GM08714 (cell line): ENCODE data around the gene G0S2.

Source experiments
- H3K4me3 ChIP-seq: fragments of 200-500 bp; sonication (Bioruptor generic); 2 replicates; pipeline ENCODE4 v1.5.1; 2014; ENCODE audit warnings: mild to moderate bottlenecking, low read length, inconsistent platforms
- ZNF274 ChIP-seq: IDR thresholded peaks from 2 replicates; pipeline ENCODE4 v1.6.1; 2012; ENCODE audit warnings: mild to moderate bottlenecking, low read depth, low read length

The G0S2 gene

GRCh38 chr1:209707308-209707707, 32.1 kb downstream of the G0S2 start:
- no peak overlapping the region for H3K4me3 ChIP-seq
- TF ChIP-seq ZNF274, result no peak

DNA sequence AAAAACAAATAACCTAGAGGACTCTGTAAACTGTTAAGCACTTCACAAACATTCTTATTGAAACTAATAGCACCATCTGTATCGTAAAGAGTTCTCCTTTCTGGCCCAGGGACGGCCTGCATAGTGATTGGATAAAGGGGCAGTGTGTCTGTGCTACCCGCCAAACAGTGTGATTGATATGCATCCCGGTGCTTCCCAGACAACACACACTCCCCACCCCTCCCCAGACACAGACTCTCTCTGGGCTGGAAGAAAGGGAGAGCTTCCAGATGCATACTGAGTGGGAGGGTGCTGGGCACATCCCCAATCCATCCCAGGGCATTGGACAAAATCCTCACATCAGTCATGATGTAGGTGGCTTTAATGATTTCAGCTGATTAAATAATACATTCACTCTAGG, 33.1 kb downstream of the G0S2 start:
- no peak overlapping the region for H3K4me3 ChIP-seq
- no peak for TF ChIP-seq ZNF274

DNA sequence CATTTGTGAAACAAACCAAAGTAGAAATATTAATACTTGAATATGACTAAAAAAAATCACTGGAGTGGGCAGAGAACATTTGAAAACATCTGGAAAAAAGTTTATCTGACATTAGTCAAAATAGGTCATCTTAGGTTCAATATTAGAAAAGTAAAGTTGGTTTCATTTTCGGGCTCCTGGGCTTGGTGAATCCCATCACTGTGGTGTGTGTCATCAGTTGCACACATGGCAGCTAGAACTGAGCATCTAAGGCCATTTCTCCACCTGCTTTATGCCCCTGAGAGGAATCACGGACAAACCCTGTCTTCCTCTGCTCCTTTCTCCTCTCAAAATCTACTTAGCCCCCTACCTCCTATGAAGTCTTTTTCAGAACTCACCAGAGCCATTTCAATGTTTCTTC, 34.9 kb downstream of the G0S2 start:
- H3K4me3 ChIP-seq, result no peak overlapping the region
- no peak for TF ChIP-seq ZNF274

DNA sequence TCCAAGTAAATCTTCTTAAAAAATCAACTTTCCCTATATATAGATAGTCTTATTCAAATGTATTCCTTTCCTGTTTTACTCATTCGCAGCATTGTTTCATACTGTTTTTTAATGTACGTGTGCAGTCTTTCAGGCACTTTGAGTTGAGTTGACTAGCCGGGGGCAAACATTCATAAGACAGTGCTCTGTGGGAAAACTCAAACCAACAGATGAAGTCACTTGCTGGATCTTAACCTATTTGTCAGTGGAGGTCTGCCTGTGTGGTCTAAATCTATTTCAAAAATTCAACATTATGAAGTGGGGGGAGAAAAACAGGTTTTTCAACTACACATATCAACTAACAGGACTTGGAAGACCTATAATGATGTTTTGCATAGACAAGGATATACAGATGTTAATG, 35.6 kb downstream of the G0S2 start:
- TF ChIP-seq ZNF274, result no peak
- no peak overlapping the region for H3K4me3 ChIP-seq

DNA sequence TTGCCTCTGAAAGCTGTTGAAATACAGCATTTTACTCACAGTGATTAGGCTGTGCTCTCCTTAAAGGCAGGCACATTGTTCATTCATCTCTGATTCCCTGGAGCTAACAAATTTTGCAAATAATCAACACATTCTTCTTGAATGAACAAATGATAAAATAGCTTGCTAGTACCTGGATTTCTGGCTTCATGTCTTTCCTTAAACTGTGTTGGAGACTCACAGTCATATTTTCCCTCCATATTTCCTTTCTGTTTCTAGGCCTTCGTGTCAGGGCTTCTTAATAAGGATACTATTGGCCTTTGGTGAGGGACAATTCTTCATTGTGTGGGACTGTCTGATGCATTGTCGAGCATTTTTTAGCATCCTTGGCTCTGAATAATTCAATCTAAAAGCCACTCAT, 39.1 kb downstream of the G0S2 start:
- no peak for TF ChIP-seq ZNF274

DNA sequence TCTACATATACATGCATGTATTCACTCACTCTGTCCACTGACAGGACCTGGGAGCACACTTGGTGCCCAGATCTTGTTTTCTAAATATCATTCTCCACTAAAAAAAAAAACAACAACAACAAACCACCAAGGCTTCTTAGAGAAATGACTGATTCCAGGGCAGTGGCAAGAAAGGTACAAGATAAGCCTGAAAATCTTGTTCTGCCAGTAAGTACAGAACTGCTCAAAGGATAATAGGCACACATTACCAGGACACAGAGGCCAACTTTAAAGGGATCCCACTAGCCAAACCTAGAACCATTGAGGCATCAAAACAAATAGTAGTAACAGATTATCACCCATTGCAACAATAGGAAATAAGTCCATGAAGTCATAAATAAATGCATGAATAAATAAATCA, 40.1 kb downstream of the G0S2 start:
- no peak for TF ChIP-seq ZNF274

More for the DNA sequence above, 39.1 kb downstream of the G0S2 start:
- no peak overlapping the region for H3K4me3 ChIP-seq

GRCh38 chr1:209717818-209718217, 42.6 kb downstream of the G0S2 start:
- TF ChIP-seq ZNF274, result no peak
- no peak overlapping the region for H3K4me3 ChIP-seq

More for the DNA sequence above, 40.1 kb downstream of the G0S2 start:
- no peak overlapping the region for H3K4me3 ChIP-seq

GRCh38 chr1:209720326-209720725, 45.1 kb downstream of the G0S2 start:
- H3K4me3 ChIP-seq, result no peak overlapping the region
- TF ChIP-seq ZNF274, result no peak

DNA sequence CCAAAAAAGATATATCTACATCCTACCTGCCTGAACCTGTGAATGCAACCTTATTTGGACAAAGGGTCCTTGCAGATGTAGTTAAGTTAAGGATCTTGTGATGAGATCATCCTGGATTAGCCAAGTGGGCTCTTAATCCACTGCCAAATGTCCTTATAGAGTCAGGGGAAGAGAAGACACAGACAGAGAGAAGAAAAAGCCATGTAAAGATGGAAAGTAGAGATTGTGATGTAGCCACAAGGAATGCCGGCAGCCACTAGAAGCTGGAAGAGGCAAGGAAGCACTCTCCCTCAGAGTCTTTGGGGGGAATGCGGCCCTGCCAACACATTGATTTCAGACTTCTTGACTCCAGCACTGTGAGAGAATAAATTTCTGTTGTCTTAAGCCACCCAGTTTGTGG, 45.6 kb downstream of the G0S2 start:
- H3K4me3 ChIP-seq, result no peak overlapping the region
- TF ChIP-seq ZNF274, result no peak

DNA sequence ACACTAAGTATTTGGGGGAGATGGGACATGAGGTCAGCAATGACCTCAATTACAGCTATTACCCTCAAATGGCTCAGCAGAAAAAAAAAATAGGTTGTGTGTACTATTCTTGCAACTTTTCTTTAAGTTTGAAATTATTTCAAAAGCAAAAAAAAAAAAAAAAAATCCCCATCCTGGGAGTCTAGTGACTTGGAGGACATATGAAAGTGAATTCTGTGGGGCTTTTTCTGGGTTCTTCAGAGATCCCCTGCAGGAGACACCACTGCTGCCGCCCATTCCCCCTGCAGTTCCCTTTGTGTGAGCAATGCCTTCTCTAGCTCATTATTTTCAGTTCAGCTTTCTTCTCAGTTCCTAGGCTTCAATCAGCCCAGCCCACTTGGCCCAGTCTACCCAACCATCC, 46.1 kb downstream of the G0S2 start:
- no peak for TF ChIP-seq ZNF274
- no peak overlapping the region for H3K4me3 ChIP-seq

DNA sequence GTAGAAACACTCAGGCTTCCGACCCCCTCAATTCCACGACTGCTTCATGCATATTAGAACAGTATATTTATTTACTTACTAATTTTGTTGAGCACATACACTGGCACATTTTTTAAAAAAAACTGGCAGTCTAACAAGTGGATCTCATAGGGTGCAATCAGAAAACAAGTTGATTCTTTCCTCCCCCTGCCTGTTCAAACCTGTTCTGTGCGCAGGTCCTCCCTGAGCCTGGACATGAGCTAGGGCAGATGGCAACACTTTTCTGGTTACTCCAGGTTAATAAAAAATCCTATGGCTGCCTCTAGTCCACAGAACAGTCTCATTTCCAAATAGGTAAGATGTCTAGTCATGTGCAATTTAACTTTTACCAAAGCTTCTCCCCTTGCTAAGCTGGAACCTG, 48.1 kb downstream of the G0S2 start:
- H3K4me3 ChIP-seq, result no peak overlapping the region
- no peak for TF ChIP-seq ZNF274

DNA sequence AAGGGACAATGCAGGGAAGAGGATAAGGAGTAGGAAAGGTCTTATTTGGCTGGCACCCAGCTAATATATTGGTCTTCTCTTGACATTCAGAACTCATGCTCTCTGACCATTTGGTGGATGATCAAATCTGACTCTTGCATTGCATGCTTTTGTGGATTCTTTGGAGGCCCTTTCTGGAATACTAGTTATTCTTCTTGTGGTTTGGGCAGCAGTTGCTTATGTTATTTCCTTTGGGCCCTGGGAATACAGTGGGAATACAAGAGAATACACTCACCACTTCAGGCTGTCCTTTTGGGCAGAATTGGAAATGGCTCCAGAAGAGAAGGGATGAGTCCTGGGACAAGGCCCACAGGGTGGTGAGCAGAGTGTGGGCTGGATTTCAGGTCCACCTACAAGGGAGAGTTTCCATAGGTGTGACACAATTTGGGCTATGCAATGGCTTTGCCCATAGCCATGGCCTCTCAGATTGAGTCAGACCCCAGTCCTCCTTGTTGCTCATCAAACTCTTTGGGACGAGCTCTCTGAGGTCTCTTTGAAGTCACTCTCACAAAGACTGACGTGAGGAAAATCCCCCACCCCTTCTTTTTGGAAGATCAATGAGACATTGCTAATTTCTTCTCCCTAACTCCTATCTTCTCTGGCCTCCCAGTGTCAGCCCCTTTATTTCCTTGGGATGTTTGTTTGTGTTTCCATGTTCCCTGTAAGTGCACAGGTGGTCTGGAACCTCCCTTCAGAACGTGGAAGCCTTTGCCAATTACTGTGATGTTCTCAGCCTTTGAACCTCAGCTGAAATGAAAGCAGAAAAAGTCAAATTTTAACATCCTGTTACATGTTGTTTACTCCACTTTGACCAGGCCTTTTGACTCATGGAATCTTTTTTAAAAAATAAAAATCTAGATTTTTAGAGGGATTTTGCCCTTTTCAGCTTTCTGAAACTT, 48.8 kb downstream of the G0S2 start:
- H3K4me3 ChIP-seq, result no peak overlapping the region
- TF ChIP-seq ZNF274, result no peak
